ENCODE data around the gene HYOU1. TPM values are rescaled to one million over a fixed set of nuclear protein-coding genes. Genes with fewer than 3 reads are reported as not detected.

Gene HYOU1
- total and polyA plus RNA-seq, 4 donors: 46.6 to 252 (median 106) TPM

- peaks cover 8 to 39% (median 18%) of the 10 kb centered on the region in 5 donors for H3K4me1 ChIP-seq (ENCODE audit: control insufficient read depth in 5 of 5, insufficient read depth in 5 of 5, low read length in 5 of 5)
Measured at GRCh38 chr11:119091178-119091577, 34.2 kb upstream of the HYOU1 start.

GRCh38 chr11:119089319-119089718, 32.3 kb upstream of the HYOU1 start:
- no peak overlapping the region for H3K27ac ChIP-seq (ENCODE audit: low read depth in 1 of 2, low read length in 1 of 2)
- no peak for DNase-seq
- H3K4me1 ChIP-seq (ENCODE audit: control insufficient read depth in 5 of 5, insufficient read depth in 5 of 5, low read length in 5 of 5): peaks cover 14 to 44% (median 22%) of the 10 kb centered on the region in 5 donors
- WGBS, 2 donors: 90 to 100% methylated on average over 1 of the region's 1 CpG
- no peak overlapping the region for H3K9ac ChIP-seq (ENCODE audit: insufficient read depth in 1 of 2, low read length in 2 of 2)
- H3K9me3 ChIP-seq (ENCODE audit: control insufficient read depth in 4 of 4, insufficient read depth in 3 of 4, low read length in 3 of 4): no peaks in the 10 kb centered on the region
- ATAC-seq (ENCODE audit: insufficient read depth, low FRiP score): no peak
- H3K36me3 ChIP-seq (ENCODE audit: control insufficient read depth in 4 of 4, insufficient read depth in 4 of 4, low read length in 4 of 4): peaks cover 0 to 17% (median 8%) of the 10 kb centered on the region in 4 donors
- H3K4me3 ChIP-seq: no peak overlapping the region
- no peaks in the 10 kb centered on the region for H3K27me3 ChIP-seq (ENCODE audit: control insufficient read depth in 3 of 3, insufficient read depth in 3 of 3, low read length in 2 of 3)
- TF ChIP-seq CTCF (IDR thresholded peaks at IDR 0.05; ENCODE audit: control extremely low read depth, extremely low read depth): no peak

More at GRCh38 chr11:119091178-119091577, 34.2 kb upstream of the HYOU1 start:
- Histone ChIP-seq H3K27me3 (ENCODE audit: control insufficient read depth in 3 of 3, insufficient read depth in 3 of 3, low read length in 2 of 3) (no peaks in the 10 kb centered on the region), H3K9ac (ENCODE audit: insufficient read depth in 1 of 2, low read length in 2 of 2) (peak overlapping the region in 1 of 2 donors; percentile 14), H3K36me3 (ENCODE audit: control insufficient read depth in 4 of 4, insufficient read depth in 4 of 4, low read length in 4 of 4) (peaks cover 0 to 17% (median 8%) of the 10 kb centered on the region in 4 donors), H3K27ac (ENCODE audit: low read depth in 1 of 2, low read length in 1 of 2) (peak overlapping the region in 1 of 2 donors; percentile 9), H3K4me3 (no peak overlapping the region), H3K9me3 (ENCODE audit: control insufficient read depth in 4 of 4, insufficient read depth in 3 of 4, low read length in 3 of 4) (no peaks in the 10 kb centered on the region)
- ATAC-seq (ENCODE audit: insufficient read depth, low FRiP score) (no peak), DNase-seq (peak in 2 of 3 donors; percentile 60 to 78)
- 81 to 85% methylated on average over 9 of the region's 9 CpGs for WGBS, 2 donors
- no peak for TF ChIP-seq CTCF (IDR thresholded peaks at IDR 0.05; ENCODE audit: control extremely low read depth, extremely low read depth)

GRCh38 chr11:119088406-119088805, 31.4 kb upstream of the HYOU1 start:
- Histone ChIP-seq H3K27ac (ENCODE audit: low read depth in 1 of 2, low read length in 1 of 2) (no peak overlapping the region), H3K36me3 (ENCODE audit: control insufficient read depth in 4 of 4, insufficient read depth in 4 of 4, low read length in 4 of 4) (peaks cover 0 to 14% (median 8%) of the 10 kb centered on the region in 4 donors), H3K4me3 (no peak overlapping the region), H3K9me3 (ENCODE audit: control insufficient read depth in 4 of 4, insufficient read depth in 3 of 4, low read length in 3 of 4) (no peaks in the 10 kb centered on the region), H3K27me3 (ENCODE audit: control insufficient read depth in 3 of 3, insufficient read depth in 3 of 3, low read length in 2 of 3) (no peaks in the 10 kb centered on the region), H3K9ac (ENCODE audit: insufficient read depth in 1 of 2, low read length in 2 of 2) (no peak overlapping the region), H3K4me1 (ENCODE audit: control insufficient read depth in 5 of 5, insufficient read depth in 5 of 5, low read length in 5 of 5) (peaks cover 11 to 38% (median 18%) of the 10 kb centered on the region in 5 donors)
- 94 to 98% methylated on average over 9 of the region's 9 CpGs for WGBS, 2 donors
- no peak for TF ChIP-seq CTCF (IDR thresholded peaks at IDR 0.05; ENCODE audit: control extremely low read depth, extremely low read depth)
- DNase-seq: no peak
- ATAC-seq (ENCODE audit: insufficient read depth, low FRiP score): no peak

GRCh38 chr11:119087747-119088241, 30.8 kb upstream of the HYOU1 start:
- Histone ChIP-seq H3K9ac (ENCODE audit: insufficient read depth in 1 of 2, low read length in 2 of 2) (no peak overlapping the region), H3K9me3 (ENCODE audit: control insufficient read depth in 4 of 4, insufficient read depth in 3 of 4, low read length in 3 of 4) (no peaks in the 10 kb centered on the region), H3K4me1 (ENCODE audit: control insufficient read depth in 5 of 5, insufficient read depth in 5 of 5, low read length in 5 of 5) (peaks cover 7 to 32% (median 12%) of the 10 kb centered on the region in 5 donors), H3K27me3 (ENCODE audit: control insufficient read depth in 3 of 3, insufficient read depth in 3 of 3, low read length in 2 of 3) (no peaks in the 10 kb centered on the region), H3K4me3 (no peak overlapping the region), H3K36me3 (ENCODE audit: control insufficient read depth in 4 of 4, insufficient read depth in 4 of 4, low read length in 4 of 4) (peaks cover 0 to 8% (median 5%) of the 10 kb centered on the region in 4 donors), H3K27ac (ENCODE audit: low read depth in 1 of 2, low read length in 1 of 2) (no peak overlapping the region)
- DNase-seq (peak in 1 of 3 donors; percentile 34), ATAC-seq (ENCODE audit: insufficient read depth, low FRiP score) (no peak)
- no peak for TF ChIP-seq CTCF (IDR thresholded peaks at IDR 0.05; ENCODE audit: control extremely low read depth, extremely low read depth)
- WGBS, 2 donors: 62 to 89% methylated on average over 2 of the region's 2 CpGs

All from lung (tissue), 12 donors.